Measurements from ENCODE around the gene ADGRG3. TPM values are rescaled to one million over a fixed set of nuclear protein-coding genes. Genes with fewer than 3 reads are reported as not detected.
"Not testable (repeated sequence)": the region's sequence is repeated elsewhere in the genome, so short reads cannot be mapped to it uniquely, and the experiment has no call there.

ADGRG3 gene
- total RNA-seq, 1 donor from 2014 or later: 0.60 TPM

GRCh38 chr16:57697896-57698537 is 29.9 kb downstream of the ADGRG3 start:
- DNase-seq (ENCODE audit: low spot score): no peak

GRCh38 chr16:57698812-57699405 is 30.8 kb downstream of the ADGRG3 start:
- DNase-seq (ENCODE audit: low spot score): no peak

GRCh38 chr16:57699481-57699880 is 31.4 kb downstream of the ADGRG3 start:
- no peak for DNase-seq (ENCODE audit: low spot score)

- DNase-seq (ENCODE audit: low spot score): no peak
Observed at GRCh38 chr16:57699899-57700298, 31.8 kb downstream of the ADGRG3 start.

GRCh38 chr16:57700781-57701551 is 32.9 kb downstream of the ADGRG3 start:
- DNase-seq (ENCODE audit: low spot score): no peak

- DNase-seq (ENCODE audit: low spot score): no peak
Observed at GRCh38 chr16:57701759-57702371, 33.8 kb downstream of the ADGRG3 start.

- DNase-seq (ENCODE audit: low spot score): no peak
Observed at GRCh38 chr16:57703416-57704010, 35.4 kb downstream of the ADGRG3 start.

GRCh38 chr16:57704011-57704904 is 36.2 kb downstream of the ADGRG3 start:
- DNase-seq (ENCODE audit: low spot score): peak; percentile 19

- DNase-seq (ENCODE audit: low spot score): no peak
Observed at GRCh38 chr16:57704905-57705852, 37.1 kb downstream of the ADGRG3 start.

- no peak for DNase-seq (ENCODE audit: low spot score)
Observed at GRCh38 chr16:57706717-57707116, 38.6 kb downstream of the ADGRG3 start.

GRCh38 chr16:57707331-57707730 is 39.2 kb downstream of the ADGRG3 start:
- DNase-seq (ENCODE audit: low spot score): no peak

GRCh38 chr16:57708168-57708567 is 40.1 kb downstream of the ADGRG3 start:
- no peak for DNase-seq (ENCODE audit: low spot score)

- no peak for DNase-seq (ENCODE audit: low spot score)
Observed at GRCh38 chr16:57709663-57710062, 41.6 kb downstream of the ADGRG3 start.

GRCh38 chr16:57711346-57711745 is 43.2 kb downstream of the ADGRG3 start:
- no peak for DNase-seq (ENCODE audit: low spot score)

GRCh38 chr16:57711993-57712392 is 43.9 kb downstream of the ADGRG3 start:
- DNase-seq (ENCODE audit: low spot score): no peak

GRCh38 chr16:57712569-57712968 is 44.5 kb downstream of the ADGRG3 start:
- not testable (repeated sequence) for DNase-seq (ENCODE audit: low spot score)

GRCh38 chr16:57713596-57713995 is 45.5 kb downstream of the ADGRG3 start:
- no peak for DNase-seq (ENCODE audit: low spot score)

- no peak for DNase-seq (ENCODE audit: low spot score)
Observed at GRCh38 chr16:57714047-57714446, 45.9 kb downstream of the ADGRG3 start.

GRCh38 chr16:57720142-57720575 is 52.1 kb downstream of the ADGRG3 start:
- peak; percentile 57 for DNase-seq (ENCODE audit: low spot score)

Data from mucosa of gallbladder (tissue), 1 donor.